Measurements from ENCODE around the gene KRT25.

DNA sequence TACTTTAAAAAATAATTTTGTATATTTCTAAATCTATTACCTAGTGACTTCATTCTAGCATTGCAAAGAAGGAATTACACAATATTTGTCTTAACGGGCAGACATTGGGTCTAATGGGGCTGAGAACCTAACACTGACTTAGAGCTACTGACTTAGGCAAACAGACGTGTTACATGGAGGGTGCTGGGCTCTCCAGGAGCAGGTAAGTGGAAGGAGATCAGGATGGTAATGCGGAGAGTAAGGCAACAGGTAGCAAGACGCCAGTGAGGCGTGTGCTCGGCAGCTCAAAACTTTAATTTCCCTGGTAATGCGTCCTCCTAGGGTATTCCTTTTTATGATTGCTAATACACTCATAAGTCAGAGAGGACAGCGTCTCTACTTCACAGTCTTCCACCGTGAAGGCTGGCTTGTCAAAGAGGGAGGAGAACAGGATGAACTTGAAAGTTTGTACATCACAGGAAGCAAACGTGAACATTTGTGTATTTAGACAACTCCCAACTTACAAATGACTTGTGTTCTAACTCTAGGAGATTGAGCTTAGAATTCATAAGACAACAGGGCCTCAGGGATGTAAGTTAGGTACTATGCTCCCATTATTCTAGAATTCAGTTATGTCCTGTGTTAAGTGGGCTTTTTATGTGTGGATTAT lies 40.0 kb upstream of the KRT25 start:
- TF ChIP-seq POLR2A (IDR thresholded peaks at IDR 0.05; ENCODE audit: low read depth, low read length) (no peak), POLR2AphosphoS5 (IDR thresholded peaks at IDR 0.05; ENCODE audit: insufficient read depth, low read depth, low read length) (no peak)

Measured in endothelial cell of umbilical vein (primary cell).